Activated naive CD8-positive, alpha-beta T cell (primary cell): ENCODE measurements around the gene FRMD4A.
"Not testable (repeated sequence)": the region's sequence is repeated elsewhere in the genome, so short reads cannot be mapped to it uniquely, and the experiment has no call there.

Experiments used
- H3K27ac Mint-ChIP-seq: one replicate; pipeline ENCODE4 v1.8.0; 2021; ENCODE audit warnings: mixed read lengths
- H3K27me3 Mint-ChIP-seq: one replicate; pipeline ENCODE4 v1.8.0; 2021; ENCODE audit warnings: mixed read lengths
- H3K36me3 Mint-ChIP-seq: one replicate; pipeline ENCODE4 v1.8.0; 2021; ENCODE audit warnings: mixed read lengths
- H3K4me1 Mint-ChIP-seq: one replicate; pipeline ENCODE4 v1.8.0; 2021; ENCODE audit warnings: low read depth, mixed read lengths
- H3K4me3 Mint-ChIP-seq: one replicate; pipeline ENCODE4 v1.8.0; 2021; ENCODE audit warnings: mild to moderate bottlenecking, mixed read lengths
- H3K9me3 Mint-ChIP-seq: one replicate; pipeline ENCODE4 v1.8.0; 2021; ENCODE audit warnings: low read depth, mixed read lengths

FRMD4A gene

DNA sequence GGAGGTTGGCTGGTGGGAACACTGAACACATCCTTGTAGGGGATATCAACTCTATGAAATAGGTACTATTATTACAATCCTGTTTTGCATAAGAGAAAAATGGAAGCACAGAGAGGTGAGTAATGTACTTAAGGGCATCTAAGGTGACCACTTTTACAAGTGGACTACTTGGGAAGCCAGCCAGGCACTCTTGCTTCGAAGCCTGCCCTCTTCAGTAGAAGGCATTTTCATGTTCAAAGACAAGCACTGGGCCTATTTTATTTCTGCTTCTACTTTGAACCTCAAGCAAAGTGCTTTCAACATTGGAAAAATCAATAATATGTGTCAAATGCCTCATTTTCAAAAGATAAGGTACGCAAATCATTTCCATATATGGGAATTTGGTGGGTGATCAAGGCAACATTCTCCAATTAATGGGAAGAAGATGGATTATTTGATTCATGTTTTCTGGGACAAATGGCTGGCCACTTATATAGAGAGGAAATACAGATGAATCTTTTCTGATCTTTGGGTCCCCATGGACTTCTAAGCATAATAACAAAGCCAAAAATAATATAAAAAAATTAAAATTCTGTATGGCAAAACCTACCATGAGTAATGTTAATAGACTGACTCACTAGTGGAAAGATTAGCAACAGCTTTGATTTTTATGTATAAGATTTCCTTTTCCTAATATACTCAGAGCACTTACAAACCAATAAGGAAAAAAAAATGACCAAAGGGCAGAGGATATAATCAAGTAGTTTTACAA, 270.2 kb downstream of the FRMD4A start:
- Mint-ChIP-seq H3K4me3 (no peak overlapping the region), H3K36me3 (peaks cover 3% of the 10 kb centered on the region), H3K27ac (no peak overlapping the region), H3K4me1 (no peaks in the 10 kb centered on the region), H3K27me3 (peaks cover 2% of the 10 kb centered on the region), H3K9me3 (no peaks in the 10 kb centered on the region)

- peaks cover 6% of the 10 kb centered on the region for H3K9me3 Mint-ChIP-seq
Observed at GRCh38 chr10:14056610-14057332, 274.0 kb downstream of the FRMD4A start.

DNA sequence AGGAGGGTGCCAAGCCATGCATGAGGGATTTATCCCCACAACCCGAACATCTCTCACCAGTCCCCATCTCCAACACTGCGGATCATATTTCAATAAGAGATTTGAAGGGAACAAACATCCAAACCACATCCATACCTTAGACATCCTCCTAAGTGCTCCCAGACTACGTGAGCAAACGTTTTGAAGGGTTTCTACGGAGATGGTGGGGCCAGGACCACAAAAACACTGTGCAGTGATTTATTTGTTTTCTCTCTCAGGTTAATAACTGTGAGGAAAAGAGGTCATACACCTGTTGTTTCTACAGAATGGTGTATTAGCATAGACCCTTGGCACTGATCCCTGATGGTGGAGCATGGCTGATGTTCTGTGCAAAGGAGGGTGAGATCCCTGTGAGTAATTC, 277.8 kb downstream of the FRMD4A start:
- no peak overlapping the region for H3K4me3 Mint-ChIP-seq
- H3K9me3 Mint-ChIP-seq = peaks cover 7% of the 10 kb centered on the region
- H3K4me1 Mint-ChIP-seq = no peaks in the 10 kb centered on the region
- H3K27ac Mint-ChIP-seq = no peak overlapping the region
- H3K36me3 Mint-ChIP-seq = peaks cover 5% of the 10 kb centered on the region
- H3K27me3 Mint-ChIP-seq = peaks cover 3% of the 10 kb centered on the region

More at GRCh38 chr10:14056610-14057332, 274.0 kb downstream of the FRMD4A start:
- Mint-ChIP-seq H3K27me3 (peaks cover 3% of the 10 kb centered on the region), H3K27ac (no peak overlapping the region), H3K4me3 (no peak overlapping the region), H3K36me3 (peaks cover 5% of the 10 kb centered on the region), H3K4me1 (no peaks in the 10 kb centered on the region)

DNA sequence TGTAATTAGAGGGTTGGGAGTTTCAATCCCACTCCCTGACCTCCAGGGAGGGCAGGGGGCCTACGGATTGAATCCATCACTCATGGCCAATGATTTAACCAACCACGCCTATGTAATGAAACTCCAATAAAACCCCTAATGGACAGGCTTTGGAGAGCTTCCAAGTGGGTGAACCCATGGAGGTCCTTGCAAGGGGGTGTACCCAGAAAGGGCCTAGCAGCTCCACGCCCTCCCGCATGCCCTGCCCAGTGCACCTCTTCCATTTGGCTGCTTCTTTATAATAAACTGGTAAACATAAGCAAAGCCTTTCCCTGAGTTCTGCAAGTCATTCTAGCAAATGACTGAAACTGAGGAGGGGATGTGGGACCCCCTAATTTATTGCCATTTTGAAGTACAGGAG, 280.1 kb downstream of the FRMD4A start:
- Mint-ChIP-seq H3K9me3 (peaks cover 7% of the 10 kb centered on the region), H3K27ac (no peak overlapping the region), H3K4me3 (no peak overlapping the region), H3K27me3 (peaks cover 1% of the 10 kb centered on the region), H3K4me1 (no peaks in the 10 kb centered on the region), H3K36me3 (peaks cover 2% of the 10 kb centered on the region)

DNA sequence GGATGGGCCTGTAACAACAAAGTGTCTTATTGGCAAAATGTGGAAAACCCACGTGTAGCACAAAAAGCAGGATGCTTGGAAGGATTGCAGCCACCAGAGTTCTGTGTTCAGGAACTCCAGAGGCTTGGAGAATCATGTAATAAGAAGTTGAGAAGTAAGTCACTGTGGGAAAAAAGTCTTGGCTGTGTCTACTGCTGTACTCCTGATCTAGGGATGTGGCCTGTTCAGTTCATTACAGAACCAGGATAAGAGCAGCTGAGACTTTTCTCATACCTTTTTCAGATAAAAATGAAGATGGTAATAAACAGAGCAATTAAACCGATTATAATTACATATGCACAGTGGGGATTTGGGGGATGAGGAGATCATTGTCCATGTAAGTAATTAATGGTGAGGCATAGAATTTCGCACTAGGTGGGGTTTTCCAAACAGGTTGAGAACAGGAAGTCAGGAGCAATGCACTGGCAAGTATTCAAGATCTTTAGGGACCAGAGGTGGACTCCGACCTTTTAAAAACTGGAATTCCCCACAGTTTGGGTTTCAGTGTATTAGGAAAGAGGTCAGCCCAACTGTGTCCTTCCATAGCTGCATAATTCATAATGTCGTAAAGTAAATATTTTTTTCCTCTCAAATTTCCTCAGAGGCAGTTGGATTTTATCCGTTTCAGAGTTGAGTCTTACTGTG, 281.7 kb downstream of the FRMD4A start:
- H3K36me3 Mint-ChIP-seq = peaks cover 2% of the 10 kb centered on the region
- no peak overlapping the region for H3K4me3 Mint-ChIP-seq
- H3K4me1 Mint-ChIP-seq = no peaks in the 10 kb centered on the region
- H3K27ac Mint-ChIP-seq = no peak overlapping the region
- H3K9me3 Mint-ChIP-seq = peaks cover 3% of the 10 kb centered on the region
- no peaks in the 10 kb centered on the region for H3K27me3 Mint-ChIP-seq

DNA sequence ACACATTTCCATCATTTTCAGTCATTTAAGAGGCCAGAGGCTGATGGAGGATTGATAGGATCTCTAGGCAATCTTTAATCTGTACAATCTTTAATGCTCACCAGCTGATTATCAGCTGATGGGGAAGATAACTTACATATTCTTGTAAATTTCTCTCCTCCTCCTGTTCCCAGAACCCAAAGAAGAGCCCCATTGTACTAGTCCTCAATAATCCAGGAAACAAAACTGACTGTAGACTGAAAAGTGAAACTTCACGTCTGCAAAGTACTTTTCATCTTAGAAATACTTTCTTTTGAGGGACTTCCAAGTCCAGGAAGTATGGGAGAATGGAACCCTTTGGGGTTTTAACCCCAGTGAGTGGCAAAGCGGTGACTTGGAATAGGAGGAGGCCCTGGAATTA, 283.3 kb downstream of the FRMD4A start:
- Mint-ChIP-seq H3K27ac (no peak overlapping the region), H3K9me3 (peaks cover 3% of the 10 kb centered on the region), H3K27me3 (no peaks in the 10 kb centered on the region), H3K36me3 (peaks cover 5% of the 10 kb centered on the region), H3K4me3 (no peak overlapping the region), H3K4me1 (no peaks in the 10 kb centered on the region)

- H3K27ac Mint-ChIP-seq, H3K4me1 Mint-ChIP-seq, H3K27me3 Mint-ChIP-seq, H3K4me3 Mint-ChIP-seq, H3K36me3 Mint-ChIP-seq, H3K9me3 Mint-ChIP-seq: not testable (repeated sequence)
Observed at GRCh38 chr10:14042051-14042450, 288.7 kb downstream of the FRMD4A start.

DNA sequence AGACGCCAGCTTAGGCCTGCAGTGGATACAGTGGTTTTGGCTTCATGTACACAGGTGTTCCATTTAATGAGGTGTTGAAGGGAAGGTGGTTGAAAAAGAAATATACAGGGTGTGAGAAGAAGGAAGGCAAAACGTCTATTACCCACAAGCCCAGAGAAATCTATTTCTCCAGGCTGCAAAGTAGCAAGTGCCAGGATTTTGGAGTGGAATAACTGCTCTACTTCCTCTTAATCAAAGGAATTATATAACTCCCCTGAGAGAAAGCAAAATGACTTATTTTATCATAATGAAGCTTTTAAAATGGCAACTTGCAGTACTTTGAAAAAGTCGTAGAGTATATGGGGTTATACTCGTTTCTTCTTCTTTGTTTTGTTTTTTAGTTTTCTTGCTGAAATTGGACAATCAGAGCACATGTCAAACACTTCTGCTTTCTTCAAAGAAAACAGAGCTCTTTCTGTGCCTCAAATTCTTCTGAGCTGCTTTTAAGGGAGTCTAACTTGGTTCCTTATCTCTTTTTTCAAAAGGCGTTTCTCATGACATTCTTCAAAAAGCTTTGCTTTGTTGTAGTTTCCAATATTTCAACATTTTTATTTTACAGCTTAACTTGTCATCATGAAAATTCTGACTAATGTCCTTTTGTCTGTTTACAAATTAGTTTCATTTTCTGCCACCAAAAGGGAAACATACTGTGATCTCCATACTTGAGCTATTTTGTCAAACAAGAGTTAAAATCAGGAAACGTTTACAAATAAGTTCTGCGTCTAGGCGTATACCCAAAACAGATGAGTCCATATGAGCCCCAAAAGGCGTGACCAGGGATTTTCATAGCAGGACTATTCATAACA, 289.7 kb downstream of the FRMD4A start:
- H3K27me3 Mint-ChIP-seq = no peaks in the 10 kb centered on the region
- H3K9me3 Mint-ChIP-seq = no peaks in the 10 kb centered on the region
- H3K36me3 Mint-ChIP-seq = peaks cover 3% of the 10 kb centered on the region
- no peak overlapping the region for H3K27ac Mint-ChIP-seq
- no peak overlapping the region for H3K4me3 Mint-ChIP-seq
- H3K4me1 Mint-ChIP-seq = peaks cover 4% of the 10 kb centered on the region

GRCh38 chr10:14039968-14040668, 290.6 kb downstream of the FRMD4A start:
- Mint-ChIP-seq H3K4me1 (peaks cover 4% of the 10 kb centered on the region), H3K4me3 (no peak overlapping the region), H3K27me3 (no peaks in the 10 kb centered on the region), H3K36me3 (peaks cover 3% of the 10 kb centered on the region), H3K9me3 (no peaks in the 10 kb centered on the region), H3K27ac (no peak overlapping the region)

- Mint-ChIP-seq H3K27ac (no peak overlapping the region), H3K9me3 (no peaks in the 10 kb centered on the region), H3K27me3 (no peaks in the 10 kb centered on the region), H3K4me1 (peaks cover 12% of the 10 kb centered on the region), H3K36me3 (no peaks in the 10 kb centered on the region), H3K4me3 (no peak overlapping the region)
Observed at GRCh38 chr10:14036233-14036632, 294.5 kb downstream of the FRMD4A start.

- Mint-ChIP-seq H3K9me3 (no peaks in the 10 kb centered on the region), H3K4me3 (no peak overlapping the region), H3K4me1 (peaks cover 10% of the 10 kb centered on the region), H3K27me3 (no peaks in the 10 kb centered on the region), H3K27ac (no peak overlapping the region), H3K36me3 (no peaks in the 10 kb centered on the region)
Observed at GRCh38 chr10:14035506-14035905, 295.2 kb downstream of the FRMD4A start.

GRCh38 chr10:14032406-14032998, 298.2 kb downstream of the FRMD4A start:
- Mint-ChIP-seq H3K4me1 (peaks cover 10% of the 10 kb centered on the region), H3K4me3 (no peak overlapping the region), H3K9me3 (no peaks in the 10 kb centered on the region), H3K27me3 (no peaks in the 10 kb centered on the region), H3K27ac (no peak overlapping the region), H3K36me3 (no peaks in the 10 kb centered on the region)

DNA sequence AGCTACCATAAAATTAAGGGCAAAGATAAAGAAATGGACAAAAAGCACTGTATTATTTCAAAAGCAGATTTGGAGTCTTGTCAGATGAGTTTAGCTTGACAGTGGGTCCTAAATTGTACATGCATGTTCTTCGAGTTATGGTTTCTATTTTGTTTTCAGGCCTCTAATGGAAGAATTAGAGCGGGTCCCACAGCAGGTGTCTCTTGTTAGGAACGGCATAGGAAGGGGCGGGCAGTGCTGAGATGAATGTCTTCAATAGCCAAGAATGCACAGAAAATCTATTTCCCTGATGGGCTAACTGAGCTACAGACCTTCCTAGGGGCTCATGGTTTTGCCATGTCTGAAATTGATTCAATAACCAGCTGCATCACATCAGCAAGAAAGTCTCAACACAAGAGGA, 304.4 kb downstream of the FRMD4A start:
- H3K9me3 Mint-ChIP-seq = no peaks in the 10 kb centered on the region
- H3K36me3 Mint-ChIP-seq = no peaks in the 10 kb centered on the region
- peaks cover 3% of the 10 kb centered on the region for H3K27me3 Mint-ChIP-seq
- no peak overlapping the region for H3K27ac Mint-ChIP-seq
- H3K4me1 Mint-ChIP-seq = peaks cover 20% of the 10 kb centered on the region
- H3K4me3 Mint-ChIP-seq = no peak overlapping the region
